GM12864 (cell line): Measurements from ENCODE around the gene ARG2.

Experiments used
- DNase-seq: peaks from one replicate; pipeline ENCODE4 v3.0.0-alpha.2; 2011; ENCODE audit warnings: low read depth
- H3K4me3 ChIP-seq: 2 replicates; pipeline ENCODE4 v1.5.1; 2011; ENCODE audit warnings: mild to moderate bottlenecking, low read depth, low read length, control low read depth
- TF ChIP-seq, protein P1 (sequence below): IDR thresholded peaks from 2 replicates; pipeline ENCODE4 v1.5.1; 2011; ENCODE audit warnings: low read depth, mild to moderate bottlenecking, moderate library complexity, low read length, control low read depth, inconsistent platforms; ENCODE audit errors: missing control alignments

Gene ARG2

DNA sequence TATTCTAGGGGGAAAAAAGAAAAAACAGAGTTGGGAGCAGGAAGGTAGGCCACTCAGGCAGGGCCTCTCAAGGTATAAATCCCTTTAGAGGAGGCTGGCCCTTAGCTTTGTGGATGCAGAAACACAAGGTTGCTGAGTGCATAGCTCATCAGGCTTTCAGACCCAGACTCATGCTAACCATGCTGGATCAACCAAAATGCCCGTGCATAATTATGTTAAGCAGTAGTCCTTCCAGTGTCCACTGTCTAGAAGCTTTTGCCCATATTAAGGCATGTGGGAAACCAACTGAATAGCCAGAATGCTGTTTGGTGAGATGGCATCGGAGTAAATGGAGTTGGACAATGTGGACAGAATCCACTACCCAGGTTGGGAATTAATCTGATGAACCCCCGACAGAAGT lies 18.9 kb downstream of the ARG2 start:
- no peak for DNase-seq

DNA sequence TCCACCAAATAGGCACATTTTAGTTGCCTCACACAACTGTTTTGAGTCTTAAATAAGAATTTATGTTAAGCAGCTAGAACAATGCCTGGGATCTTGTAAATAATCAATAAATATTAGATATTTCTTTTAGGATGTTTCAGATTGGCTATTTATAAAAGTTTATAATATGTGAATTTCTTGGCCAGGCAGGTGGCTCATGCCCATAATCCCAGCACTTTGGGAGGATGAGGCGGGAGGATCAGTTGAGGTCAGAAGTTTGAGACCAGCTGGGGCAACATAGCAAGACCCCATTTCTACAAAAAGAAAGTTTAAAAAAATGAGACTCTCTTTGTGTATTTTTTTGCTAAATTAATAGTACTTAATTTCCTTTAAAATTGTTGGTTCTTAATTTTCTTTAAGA lies 21.8 kb downstream of the ARG2 start:
- H3K4me3 ChIP-seq: no peak overlapping the region
- no peak for DNase-seq
- TF ChIP-seq, protein P1, sequence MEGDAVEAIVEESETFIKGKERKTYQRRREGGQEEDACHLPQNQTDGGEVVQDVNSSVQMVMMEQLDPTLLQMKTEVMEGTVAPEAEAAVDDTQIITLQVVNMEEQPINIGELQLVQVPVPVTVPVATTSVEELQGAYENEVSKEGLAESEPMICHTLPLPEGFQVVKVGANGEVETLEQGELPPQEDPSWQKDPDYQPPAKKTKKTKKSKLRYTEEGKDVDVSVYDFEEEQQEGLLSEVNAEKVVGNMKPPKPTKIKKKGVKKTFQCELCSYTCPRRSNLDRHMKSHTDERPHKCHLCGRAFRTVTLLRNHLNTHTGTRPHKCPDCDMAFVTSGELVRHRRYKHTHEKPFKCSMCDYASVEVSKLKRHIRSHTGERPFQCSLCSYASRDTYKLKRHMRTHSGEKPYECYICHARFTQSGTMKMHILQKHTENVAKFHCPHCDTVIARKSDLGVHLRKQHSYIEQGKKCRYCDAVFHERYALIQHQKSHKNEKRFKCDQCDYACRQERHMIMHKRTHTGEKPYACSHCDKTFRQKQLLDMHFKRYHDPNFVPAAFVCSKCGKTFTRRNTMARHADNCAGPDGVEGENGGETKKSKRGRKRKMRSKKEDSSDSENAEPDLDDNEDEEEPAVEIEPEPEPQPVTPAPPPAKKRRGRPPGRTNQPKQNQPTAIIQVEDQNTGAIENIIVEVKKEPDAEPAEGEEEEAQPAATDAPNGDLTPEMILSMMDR: no peak

More for the DNA sequence above, 18.9 kb downstream of the ARG2 start:
- no peak overlapping the region for H3K4me3 ChIP-seq
- TF ChIP-seq, protein P1: no peak

DNA sequence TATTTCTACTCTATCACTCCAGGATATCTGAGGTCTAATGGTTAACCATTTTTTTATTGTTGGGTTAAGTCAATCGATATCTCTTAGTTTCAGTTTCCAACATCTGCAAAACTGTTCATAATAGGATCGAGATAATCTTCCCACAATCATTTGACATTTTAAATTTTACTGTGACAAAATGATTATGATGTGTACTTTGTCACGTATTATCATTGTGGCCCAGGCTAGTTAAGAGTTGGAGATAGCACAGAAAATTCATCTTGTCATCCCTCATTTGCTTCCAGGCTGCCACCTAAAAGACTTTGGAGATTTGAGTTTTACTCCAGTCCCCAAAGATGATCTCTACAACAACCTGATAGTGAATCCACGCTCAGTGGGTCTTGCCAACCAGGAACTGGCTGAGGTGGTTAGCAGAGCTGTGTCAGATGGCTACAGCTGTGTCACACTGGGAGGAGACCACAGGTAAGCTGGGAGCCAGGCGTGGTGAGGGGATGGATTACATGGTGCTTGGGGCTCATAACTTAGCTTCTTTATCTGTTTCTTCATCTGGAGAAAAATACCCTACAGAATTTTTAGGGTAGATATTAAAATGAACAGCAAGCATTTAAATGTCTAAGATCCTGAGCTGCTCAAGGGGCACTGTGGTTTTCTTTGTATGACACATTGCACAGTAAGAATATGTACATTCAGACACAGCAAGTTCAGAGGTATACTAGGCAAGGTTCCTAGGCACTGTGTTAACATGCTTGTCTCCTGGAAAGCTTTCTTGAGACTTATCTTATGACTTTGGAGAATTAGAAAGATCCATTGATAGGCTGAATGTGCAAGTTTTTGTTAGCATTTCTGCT lies 22.4 kb downstream of the ARG2 start:
- TF ChIP-seq, protein P1: no peak
- no peak overlapping the region for H3K4me3 ChIP-seq
- DNase-seq: no peak

DNA sequence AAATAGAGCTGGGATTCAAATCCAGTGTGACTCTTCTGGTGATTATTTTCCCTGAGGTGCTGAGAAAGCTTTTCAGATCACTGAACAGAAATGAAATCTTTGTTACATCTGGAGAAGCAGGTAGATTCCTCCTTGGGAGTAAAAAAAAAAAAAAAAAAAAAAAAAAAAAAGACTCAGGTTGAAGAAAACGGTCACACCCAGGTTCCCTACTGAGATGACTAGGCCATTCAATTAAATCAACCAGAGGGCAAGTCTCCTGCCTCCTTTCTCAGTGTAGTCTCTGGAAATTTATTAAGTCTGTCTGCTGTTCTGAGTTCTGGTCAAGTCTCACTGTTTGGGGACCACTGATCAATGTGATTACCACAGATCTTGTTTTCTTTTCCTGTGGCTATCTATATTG lies 24.0 kb downstream of the ARG2 start:
- TF ChIP-seq, protein P1: no peak
- DNase-seq: no peak
- H3K4me3 ChIP-seq: no peak overlapping the region

DNA sequence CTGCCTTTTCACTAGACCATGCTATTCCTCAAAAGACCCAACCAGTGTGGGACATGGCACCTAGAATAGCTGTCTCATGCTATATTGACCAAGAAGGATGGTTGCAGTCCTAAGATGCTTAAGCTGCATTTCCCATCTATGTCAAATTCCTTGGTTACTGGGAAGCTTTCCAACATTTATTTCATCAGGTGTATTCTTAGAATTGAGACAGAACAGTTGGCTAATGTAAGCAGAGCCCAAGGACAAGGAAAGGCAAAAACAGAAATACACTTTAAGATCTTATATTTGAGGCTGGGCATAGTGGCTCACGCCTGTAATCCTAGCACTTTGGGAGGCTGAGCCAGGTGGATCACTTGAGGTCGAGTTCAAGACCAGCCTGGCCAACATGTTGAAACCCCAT lies 24.7 kb downstream of the ARG2 start:
- no peak for DNase-seq
- TF ChIP-seq, protein P1: no peak

DNA sequence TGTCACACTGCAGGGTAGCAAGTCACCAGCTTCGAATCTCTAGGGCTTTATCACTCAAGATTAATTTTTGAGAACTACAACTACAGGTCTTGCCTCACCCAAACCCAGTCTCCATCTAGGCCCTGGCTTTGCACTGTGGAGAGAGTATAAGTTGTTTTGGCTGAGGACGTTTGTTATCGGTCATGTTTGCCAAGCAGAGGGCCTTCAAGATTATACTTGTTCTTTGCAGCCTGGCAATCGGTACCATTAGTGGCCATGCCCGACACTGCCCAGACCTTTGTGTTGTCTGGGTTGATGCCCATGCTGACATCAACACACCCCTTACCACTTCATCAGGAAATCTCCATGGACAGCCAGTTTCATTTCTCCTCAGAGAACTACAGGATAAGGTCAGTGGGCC lies 25.7 kb downstream of the ARG2 start:
- DNase-seq: no peak
- no peak overlapping the region for H3K4me3 ChIP-seq
- TF ChIP-seq, protein P1: no peak

More for the DNA sequence above, 24.7 kb downstream of the ARG2 start:
- H3K4me3 ChIP-seq: no peak overlapping the region

DNA sequence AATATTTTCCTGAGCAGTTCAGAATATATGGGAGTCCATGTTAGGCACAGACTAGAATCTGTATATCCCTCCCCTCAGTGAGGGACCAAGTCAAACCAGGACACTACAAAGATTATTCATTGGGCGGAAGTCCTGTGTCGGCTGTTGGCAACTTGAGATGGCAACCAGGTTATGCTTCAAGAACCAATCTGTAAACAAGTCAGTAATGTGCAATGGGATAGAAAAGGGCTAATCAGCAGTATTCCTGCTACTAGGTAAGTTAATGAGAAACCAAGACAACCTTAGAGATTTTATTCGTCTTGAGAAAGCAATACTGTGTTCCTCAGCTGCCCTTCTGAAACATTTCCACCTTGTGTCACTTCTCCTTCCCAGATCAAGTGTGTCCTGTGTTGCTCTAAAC lies 26.4 kb downstream of the ARG2 start:
- no peak overlapping the region for H3K4me3 ChIP-seq
- DNase-seq: no peak
- TF ChIP-seq, protein P1: no peak
